ENCODE data around the gene BPGM.
"Not testable (repeated sequence)": the region's sequence is repeated elsewhere in the genome, so short reads cannot be mapped to it uniquely, and the experiment has no call there.

The BPGM gene

DNA sequence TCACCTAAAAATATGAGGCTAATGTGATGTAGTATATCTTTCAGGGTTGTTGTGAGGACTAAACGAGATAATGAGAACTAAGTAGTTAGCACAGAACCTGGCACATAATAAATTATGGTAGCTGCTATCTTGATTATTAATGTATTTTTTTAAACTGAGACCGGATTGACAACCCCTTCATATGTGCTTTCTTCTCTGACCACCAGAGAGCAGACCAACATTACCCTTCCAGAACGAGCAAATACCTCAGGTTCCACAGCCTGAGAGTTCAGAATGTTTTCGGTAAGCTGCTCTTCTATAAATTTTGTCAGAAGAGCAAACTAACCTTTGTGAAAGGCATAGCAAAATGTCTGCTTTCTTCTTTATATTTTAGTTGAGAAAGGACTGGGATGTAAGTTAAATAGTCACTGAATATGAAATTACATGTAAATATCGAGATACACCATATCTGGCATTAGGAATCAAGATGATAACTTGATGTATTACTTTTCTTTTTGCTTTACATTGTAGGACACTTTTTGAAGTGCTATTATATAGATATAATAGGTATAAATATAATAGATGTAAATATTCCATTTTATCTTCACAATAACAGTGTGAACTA, 13.6 kb upstream of the BPGM start:
- DNase-seq: no peak

DNA sequence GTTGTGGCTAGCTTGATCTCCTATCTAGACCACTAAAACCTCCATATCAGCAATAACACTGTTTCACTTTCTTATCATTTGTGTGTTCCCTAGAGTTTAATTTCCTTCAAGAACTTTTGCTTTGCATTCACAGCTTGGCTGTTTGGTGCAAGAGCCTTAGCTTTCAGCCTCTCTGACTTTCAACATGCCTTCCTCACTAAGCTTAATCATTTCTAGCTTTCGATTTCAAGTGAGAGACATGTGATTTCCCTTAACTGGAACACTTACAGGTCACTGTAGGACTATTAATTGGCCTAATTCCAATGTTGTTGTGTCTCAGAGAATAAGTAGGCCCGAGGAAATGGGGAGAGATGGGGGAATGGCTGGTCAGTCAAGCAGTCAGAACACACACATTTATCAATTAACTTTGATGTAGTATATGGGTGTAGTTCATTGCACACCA, 10.6 kb upstream of the BPGM start:
- no peak for DNase-seq

DNA sequence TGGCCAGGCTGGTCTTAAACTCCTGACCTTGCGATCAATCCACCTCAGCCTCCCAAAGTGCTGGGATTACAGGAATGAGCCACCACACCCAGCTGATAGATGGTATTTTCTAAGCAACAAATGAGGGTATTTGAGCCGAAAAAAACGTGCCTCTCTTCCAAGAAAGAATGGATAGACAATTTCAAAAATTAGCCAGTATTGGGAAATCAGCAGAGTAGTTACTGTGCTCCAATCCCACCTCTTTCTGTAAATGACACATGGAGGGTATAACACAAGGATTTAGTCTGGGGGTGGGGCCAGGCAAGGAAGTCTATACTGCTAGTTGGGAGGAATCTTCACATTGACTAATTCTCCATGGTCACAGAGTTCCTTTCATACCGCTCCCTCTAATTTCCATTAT, 9.2 kb upstream of the BPGM start:
- no peak for DNase-seq

DNA sequence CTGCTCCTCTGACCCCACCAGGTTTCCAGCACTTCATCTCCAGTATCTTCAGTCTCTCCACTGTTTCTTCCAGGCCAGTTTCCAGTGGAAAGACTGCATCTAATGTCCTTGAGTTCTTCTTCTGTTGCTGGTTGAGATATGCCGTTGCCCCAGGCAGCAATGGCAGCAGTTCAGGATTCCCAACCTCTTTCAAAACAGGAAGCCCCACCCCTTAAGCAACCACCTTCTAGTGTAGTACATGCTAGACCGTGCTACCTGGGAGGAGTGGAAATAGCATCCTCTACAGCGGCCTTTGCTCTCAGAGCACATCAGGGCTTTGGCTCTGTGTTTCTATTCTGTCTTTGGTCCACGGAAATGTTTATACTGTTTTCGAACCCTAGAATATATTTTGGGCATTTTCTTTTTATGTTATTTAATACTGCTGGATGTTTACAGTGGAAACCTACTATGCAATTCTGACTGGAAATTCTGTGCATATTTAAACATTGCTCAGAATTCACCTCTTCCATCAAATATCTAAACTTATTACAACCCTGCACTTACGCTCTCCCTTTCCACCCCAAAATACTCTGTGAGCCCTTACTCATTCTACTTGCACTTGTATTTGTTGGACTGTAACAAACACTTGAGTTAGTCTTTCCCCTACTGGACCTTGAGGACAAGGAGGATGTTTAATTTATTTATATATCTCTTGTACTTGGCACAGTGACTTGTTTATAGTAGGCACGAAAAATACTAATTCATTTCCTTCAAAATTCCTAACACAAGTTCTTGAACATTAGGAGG, 8.5 kb upstream of the BPGM start:
- no peak for DNase-seq

DNA sequence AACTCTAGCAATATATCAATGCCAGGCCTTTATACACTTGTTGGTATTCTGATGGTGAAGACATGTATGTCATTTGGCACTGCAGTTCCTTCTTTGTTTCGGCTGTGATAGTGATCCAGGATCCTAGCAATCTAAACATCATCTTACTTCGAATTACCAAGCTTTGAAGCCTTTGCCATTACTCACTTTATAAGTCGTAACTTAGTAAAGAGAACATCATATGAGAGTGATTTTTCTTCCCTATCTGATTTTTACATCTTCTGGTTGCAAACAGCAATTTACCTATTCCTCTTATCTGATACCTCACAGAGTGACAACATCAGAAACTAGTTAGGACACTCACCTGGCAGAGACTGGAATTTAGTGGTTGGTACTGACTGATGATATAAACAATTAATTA, 7.6 kb upstream of the BPGM start:
- DNase-seq: no peak

DNA sequence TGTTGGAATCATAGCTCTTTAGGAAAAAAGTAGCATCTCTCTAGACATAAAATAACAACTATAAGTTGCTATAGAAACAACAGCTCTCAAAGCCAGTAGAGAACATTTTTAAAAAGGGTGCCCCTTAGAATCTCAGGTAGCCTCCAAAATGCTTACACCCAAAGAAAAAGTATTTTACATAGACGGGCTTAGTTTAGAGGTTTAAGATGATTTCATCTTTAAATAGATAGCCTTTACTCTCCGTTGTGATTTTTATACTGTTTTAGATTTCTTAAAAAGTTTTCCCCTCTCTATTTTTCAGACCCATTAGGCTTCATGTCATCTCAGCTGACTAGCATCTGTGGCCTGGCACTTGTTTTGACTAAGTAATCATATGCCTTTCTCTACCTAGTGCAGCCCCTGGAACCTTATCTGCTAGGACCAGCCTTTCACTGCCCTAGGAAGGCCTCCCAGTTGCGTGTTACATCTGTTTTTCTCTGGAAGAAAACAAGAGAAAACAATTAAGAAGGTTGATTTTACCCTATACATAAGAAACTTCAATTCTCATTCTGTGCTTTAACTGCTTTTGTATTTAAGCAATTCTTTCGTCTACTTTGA, 6.9 kb upstream of the BPGM start:
- no peak for DNase-seq

DNA sequence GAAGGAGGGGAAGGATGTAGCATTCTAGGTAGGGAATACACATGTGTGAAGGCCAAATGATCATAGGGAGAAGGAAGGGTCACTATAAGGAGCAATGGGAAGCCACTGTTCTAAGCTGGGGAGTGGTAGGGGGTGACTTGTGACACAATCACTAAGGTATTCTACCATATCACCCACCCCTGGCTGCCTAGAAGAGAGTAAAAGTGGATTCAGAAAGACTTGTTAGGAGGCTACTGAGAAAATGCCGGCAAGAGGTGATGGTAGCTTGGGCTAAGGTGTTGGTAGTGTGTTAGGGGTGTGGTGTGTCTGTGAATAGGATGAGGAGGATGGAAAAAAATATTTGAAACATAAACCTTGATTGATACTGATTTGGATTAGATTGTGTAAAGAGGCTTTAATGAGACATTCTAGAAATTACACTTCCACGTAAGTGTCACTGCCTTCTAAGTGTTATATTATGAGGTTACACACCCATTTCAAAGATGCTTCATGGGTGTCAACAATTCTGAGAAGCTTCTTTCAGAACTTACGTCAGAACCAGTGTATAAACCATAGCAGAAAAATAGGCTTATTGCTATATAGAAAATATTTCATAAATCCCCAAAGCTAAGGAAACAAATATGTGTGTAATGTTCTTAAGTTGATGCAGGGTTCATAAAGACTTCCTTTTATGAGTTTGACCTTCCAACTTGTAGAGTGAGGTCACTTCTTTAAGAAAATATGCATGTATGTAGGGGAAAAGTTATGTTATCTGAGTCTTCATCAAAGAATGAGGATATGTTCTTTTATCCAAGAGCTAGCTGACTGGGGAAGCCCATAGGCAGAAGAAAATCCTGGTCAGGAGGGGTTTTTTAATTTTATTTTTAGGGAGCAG, 5.6 kb upstream of the BPGM start:
- DNase-seq: no peak

DNA sequence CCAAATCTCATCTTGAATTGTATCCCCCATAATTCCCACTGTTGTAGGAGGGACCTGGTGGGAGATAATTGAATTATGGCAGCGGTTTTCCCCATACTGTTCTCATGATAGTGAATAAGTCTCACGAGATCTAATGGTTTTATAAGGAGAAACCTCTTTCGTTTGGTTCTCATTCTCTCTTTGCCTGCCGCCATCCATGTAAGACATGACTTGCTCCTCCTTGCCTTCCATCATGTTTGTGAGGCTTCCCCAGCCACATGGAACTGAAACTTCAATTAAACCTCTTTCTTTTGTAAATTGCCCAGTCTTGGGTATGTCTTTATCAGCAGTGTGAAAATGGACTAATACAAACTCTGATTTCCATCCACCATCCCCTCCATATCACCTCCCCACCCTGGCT, 4.7 kb upstream of the BPGM start:
- DNase-seq: not testable (repeated sequence)

DNA sequence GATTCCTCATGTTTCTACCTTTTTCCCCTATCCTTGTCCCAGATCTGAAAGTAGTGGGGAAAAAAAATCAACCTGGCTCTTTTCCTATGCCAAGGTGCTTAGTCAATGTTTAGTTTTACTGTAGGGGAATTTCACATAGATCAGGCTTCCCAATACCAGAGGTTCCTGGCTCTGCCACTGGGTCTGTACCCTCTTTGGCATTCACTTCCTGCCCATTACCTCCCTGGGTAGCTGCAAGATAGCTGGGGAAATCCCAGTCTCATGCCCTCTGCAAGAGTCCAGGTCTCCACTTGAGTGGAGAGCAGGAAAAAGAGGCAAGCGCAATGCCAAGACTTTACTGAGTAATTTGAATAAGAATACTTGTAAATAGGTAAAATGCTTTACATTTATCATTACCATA, 3.5 kb upstream of the BPGM start:
- DNase-seq: no peak

DNA sequence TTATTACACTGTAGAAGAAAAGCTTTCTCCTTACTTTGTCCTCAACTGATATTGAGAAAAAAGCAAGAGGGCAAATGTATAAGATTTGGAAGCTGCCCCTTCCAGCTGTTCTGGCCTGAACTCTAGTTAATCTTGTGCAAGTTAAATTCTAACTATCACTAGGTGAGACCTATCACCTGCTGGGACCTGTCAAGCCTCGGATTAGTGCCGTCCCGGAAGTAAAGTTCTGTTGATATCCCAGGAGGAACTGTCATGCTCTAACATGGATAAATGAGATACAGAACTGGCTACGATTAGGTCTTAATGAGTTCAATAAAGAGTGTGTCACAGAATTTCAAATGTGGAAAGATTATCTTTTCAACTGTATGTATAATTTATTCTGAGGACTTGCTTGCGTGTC, 1.2 kb upstream of the BPGM start:
- DNase-seq: no peak

DNA sequence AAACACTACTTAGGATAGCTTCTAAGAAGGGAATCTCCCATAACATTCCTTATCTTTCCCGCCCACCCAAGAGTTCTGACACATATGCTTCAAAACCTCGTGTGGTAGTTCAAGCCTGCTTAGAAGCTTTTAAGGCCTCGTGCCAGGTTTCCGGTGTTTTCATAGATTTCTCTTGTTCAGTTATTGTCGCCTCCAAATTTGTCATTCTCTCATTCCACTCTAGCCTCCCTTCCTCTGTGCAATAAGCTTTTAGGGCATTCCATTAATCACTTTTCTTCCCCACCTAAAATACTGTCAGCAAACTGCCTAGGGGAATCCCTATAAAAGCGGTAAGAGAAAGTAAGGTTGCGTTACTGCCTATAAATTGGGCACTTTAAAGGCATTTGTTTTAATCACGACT, 718 bp upstream of the BPGM start:
- no peak for DNase-seq

DNA sequence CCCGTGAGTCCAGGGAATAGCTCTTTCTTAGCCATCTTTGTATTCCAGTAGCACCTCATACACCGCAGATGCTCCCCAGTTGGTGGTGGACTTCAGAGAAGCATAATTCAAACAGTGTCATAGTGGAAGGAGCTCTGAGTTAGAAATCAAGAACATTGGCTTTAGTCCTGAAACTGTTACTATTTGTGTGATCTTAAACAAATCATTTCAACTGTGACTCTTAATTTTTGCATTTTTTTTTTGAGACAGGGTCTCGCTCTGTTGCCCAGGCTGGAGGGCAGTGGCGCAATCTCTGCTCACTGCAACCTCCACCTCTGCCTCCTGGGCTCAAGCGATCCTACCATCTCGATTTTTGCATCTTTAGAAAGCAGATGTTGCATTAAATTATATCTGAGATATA, 1.8 kb downstream of the BPGM start:
- DNase-seq: no peak

DNA sequence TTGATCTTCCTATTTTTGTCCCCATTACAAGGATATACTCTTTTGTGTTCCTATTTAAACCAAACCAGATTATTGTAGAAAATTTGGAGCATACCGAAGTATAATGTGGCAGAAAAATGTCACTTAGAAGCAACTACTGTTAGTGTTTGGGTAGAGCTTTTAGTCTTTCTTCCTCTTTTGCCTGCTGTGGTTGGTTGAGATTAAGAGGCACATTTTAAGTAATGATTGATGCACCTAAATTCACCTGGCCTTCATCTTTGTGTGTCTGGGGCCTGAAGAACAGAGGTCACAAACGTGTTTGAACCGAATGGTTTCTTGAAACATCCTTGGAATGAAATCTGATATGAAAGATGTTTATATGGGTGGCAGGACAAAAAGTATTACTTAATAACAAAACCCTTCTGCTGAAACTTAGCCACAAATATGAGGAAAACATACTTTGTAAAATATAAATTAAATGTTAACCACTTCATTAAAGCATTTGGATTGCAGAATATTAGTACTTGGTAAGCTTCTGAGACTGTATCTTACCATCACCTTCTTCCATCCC, 2.6 kb downstream of the BPGM start:
- DNase-seq: no peak

DNA sequence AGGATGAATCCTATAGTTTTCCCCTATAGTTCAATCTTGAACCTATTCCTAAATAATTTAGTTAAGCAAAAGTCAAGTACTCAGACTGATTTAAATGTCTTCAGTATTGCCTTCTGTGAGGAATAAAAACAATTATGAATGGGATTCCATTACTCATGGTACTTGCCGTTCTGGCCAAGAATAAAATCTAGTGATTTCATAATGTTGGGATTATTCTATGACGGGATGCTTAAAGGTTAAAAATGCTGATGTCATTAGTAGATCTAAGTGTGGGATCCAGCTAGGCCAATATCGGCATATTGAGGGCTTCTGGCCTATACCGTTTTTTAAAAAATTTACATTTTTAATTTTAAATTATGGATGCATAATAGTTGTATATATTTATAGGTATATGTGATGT, 5.3 kb downstream of the BPGM start:
- DNase-seq: no peak

DNA sequence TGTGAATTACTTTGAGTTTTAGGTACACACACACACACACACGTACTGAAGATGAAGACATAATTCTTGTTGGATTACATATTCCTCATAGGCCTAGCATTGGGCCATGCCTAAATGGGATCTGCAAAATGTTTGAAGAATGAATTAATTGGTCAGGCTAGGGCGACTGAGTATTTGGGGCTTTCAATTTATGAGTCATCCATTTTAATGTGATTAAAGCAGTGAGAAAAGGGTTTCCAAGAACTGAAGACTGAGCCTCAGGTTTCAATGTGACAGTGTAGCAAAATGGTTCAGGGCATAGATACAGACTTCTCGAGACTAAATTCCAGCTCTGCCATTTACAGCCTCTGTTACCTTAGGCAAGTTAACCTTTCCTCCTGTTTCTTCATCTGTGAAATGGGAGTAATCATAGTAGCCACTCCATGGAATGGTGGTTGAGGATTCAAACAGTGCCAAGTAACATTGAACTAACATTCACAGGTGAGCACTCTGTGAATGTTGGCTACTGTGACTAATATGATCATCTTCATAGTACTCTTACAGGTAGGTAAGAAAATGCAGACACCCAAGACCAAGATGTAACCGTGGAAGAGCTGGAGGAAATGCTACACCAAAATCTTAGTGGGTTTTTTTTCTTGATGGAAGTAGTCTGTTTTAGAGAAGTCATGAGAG, 7.6 kb downstream of the BPGM start:
- no peak for DNase-seq

DNA sequence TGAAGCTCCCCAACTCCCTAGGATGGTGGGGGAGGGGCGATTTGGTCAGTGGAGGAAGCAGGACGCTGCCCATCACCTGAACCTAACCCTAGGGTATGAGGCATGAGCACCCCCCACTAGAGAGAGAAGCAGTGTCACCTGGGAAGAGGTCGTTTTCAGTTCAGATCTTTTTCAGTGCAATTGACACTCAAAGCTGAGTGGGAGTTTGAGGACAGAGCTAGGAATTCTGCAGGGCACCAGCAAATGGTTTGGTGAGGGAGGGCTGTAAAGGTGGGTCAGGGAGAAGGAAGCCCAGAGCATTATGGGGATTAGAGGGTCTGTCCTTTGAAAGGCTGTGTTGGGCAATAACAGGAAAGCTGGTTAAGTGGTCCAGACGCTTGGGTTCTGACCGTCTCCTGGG, 10.9 kb downstream of the BPGM start:
- no peak for DNase-seq

DNA sequence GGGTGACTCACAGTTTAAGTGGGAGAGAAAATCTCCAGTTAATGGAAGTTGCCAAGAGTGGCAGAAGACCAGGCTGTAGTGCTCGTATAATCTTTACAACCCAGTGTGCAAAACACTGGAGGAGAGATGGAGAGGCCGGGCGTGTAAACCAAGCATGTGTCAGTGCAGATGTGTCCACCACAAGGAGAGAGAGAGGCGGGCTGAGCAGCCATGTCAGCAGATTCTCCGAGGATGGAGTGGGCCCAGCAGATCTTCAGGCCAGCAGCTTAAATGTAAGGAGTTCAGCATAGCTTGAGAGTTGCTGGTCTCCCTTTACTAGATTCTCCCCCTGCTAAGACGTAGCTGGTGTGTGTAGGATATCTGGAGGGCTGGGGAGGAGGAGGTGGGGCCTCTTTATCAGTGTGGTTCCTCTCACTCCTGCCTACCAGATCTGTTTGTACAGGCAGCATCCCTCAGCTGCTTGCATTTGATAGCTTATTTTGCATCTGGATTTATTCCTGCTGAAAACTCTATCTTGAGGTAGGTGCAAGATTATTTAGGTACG, 13.7 kb downstream of the BPGM start:
- DNase-seq: no peak

DNA sequence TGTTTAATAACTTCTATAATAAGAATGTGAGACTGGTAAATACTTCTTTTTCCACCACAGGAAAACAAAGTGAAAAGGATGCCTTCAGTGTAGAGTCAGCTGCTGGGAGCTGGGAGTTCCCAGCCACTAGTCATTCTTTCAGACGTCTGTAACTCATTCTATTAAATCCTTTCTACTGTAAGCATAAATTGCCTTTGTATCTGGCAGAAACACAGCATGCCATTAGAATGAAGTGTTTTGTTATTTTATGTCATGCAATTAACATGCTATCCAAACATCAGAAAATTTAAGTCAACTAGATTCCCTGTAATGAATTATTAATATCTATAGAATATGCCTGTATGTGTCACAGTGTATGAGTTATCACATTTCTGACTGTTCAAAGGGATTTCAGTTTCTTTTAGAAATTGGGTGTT, 14.3 kb downstream of the BPGM start:
- no peak for DNase-seq

DNA sequence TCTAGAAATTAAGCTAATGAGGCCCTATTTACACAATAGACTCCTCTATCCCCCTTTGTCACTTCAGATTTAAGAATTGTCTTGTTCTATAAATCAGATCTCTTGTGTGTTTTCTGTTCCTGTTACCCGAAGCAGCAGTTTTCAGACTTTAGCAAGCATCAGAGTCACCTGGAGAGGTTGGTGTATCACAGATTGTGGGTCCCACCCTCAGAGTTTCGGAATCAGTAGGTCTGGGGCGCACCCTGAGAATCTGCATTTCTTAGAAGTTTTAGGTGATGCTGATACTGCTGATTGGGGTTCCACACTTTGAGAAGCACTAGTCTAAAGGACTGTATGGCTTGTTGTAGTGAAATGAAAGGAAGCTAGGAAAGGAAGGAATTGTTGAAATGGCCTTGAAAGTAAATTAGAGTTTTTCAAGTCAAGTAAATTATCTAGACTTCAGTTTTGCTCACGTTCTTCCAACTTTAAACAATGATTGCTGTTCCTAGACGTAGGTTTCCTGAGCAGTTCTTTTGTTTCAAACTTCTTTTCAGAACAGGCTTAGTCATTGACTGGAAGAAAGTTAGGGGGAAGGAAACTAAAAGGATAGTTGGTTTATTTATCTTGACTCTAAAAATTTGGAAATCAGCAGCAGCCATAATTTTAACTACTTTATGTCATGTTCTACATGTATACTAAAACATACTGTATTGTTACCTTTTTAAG, 15.7 kb downstream of the BPGM start:
- no peak for DNase-seq

DNA sequence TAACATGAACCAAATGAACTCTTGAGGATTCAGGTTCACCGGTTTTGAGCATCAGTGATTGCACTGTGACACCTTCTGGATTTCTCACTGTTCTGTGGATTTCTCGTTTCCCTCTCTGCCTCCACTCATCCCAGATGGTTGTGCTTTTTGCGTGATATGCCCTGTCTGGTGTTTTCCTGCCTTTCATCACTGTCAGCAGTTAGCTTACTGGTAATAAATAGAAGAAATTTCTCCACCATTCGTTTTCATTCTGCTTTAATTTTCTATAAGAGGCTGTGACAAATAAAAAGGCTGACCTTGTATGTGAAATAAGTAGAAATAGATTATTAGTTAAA, 16.2 kb downstream of the BPGM start:
- no peak for DNase-seq

DNA sequence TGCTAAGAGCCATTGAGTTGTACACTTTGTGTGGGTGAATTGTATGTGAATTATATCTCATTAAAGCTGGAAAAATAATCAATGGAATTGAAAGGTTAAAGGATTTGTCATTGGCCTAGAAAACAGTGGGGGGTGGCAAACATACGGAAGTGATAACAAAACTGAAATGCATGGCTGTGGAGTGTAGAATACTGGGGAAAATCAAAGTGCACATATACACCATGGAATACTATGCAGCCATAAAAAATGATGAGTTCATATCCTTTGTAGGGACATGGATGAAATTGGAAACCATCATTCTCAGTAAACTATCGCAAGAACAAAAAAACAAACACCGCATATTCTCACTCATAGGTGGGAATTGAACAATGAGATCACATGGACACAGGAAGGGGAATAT, 18.4 kb downstream of the BPGM start:
- DNase-seq: not testable (repeated sequence)

DNA sequence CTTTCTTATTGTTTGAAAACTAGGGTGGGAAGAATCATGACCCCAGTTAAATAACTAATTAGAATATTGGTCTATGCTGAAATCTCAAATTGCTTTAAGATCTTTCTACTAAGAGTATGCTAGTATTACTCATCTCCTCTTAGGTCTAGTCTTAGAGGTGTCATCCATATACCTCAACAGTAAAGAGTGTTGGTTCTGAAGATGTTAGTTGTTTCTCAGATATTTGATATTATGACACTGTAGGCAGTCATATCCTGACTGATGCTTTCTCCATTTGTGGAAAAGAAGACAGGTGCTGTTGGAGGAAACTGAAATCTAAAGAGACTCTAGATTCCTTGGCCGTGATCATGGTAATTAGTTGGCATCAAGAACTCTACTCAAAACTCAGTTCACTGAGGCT, 21.2 kb downstream of the BPGM start:
- DNase-seq: no peak
